Measurements from ENCODE around the gene TMEM178B.

- TF ChIP-seq, protein P1, sequence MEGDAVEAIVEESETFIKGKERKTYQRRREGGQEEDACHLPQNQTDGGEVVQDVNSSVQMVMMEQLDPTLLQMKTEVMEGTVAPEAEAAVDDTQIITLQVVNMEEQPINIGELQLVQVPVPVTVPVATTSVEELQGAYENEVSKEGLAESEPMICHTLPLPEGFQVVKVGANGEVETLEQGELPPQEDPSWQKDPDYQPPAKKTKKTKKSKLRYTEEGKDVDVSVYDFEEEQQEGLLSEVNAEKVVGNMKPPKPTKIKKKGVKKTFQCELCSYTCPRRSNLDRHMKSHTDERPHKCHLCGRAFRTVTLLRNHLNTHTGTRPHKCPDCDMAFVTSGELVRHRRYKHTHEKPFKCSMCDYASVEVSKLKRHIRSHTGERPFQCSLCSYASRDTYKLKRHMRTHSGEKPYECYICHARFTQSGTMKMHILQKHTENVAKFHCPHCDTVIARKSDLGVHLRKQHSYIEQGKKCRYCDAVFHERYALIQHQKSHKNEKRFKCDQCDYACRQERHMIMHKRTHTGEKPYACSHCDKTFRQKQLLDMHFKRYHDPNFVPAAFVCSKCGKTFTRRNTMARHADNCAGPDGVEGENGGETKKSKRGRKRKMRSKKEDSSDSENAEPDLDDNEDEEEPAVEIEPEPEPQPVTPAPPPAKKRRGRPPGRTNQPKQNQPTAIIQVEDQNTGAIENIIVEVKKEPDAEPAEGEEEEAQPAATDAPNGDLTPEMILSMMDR (IDR thresholded peaks at IDR 0.05) = no peak
- no peak for TF ChIP-seq POLR2A (IDR thresholded peaks at IDR 0.05)
Observed at GRCh38 chr7:141528399-141528798, 454.5 kb downstream of the TMEM178B start.

Data from thyroid gland (tissue), 4 donors.